ENCODE measurements around the gene TTC22.

Gene TTC22

DNA sequence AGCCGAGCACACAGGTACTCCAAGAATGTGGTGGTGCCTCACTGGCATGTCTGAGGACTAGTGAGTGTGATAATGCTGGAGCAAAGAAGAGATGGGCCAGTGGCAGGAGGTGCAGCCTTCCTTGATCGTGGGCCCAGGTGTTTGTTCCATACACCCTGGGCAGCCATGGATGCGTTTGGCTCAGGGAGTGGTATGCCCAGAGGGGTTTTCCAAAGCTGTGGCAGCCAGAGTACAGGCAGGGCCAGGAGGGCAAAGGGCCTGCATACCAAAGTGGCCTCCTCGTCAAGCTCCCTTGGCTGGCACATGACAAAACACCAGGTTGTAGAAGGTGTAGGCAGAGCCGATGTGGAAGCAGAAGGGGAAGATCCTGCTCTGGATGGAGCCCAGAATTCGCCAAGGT, 55.8 kb downstream of the TTC22 start:
- DNase-seq = no peak

DNA sequence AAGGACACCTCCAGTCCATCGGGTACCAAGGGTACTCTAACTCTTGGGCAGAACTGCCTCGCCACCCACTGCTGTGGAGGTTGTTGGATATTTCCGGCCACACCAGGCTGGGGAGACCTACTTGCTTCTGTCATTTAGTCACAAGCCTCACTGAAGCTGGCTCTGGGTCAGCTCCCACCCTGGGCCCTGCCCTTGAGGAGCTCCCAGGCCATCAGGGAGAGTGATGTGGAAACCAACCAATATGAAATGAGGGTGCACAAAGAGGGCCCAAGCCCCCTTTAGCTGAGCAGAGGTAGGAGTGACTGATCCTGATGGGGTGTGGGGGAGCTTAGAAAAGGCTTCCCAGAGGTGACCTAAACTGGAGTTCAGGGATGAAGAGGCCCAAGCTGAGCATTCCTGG, 56.4 kb downstream of the TTC22 start:
- DNase-seq = no peak

DNA sequence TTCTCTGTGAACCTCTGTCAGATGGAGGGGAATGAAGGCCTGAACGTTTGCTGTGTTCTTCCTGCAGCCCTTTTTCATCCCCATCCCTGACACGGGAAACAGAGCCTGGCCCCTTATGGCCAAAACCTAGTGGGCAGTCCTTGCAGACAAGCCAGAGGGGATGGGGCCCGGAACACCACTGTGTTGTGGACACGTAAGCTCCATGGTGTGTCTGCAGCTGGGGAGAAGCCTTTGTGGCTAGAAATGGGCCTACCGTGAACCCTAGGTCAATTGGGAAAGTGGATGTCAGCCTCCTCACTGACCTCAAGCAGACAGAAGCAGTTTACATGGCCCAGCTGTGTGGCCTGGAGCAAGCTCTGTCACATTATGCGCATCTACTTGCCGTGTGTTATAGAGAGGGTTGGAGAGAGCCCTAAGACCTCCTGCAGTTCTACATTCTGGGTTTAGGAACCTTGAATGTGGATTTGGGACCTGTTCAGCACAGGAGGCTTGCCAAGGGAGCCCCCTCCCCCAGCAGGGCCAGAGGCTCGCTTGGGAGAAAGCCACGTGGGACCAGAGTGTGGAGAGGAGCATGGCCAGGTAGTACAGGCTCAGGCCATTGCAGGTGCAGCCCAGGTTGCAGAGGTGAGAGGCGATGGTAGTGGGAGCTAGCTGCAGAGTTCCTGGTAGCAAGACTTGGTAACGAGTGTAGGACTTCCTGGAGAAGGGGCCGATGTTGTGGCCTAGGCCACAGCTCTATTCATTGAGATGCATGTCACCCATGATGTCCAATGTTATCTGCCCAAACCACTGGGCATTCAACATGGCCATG, 57.5 kb downstream of the TTC22 start:
- DNase-seq = no peak

DNA sequence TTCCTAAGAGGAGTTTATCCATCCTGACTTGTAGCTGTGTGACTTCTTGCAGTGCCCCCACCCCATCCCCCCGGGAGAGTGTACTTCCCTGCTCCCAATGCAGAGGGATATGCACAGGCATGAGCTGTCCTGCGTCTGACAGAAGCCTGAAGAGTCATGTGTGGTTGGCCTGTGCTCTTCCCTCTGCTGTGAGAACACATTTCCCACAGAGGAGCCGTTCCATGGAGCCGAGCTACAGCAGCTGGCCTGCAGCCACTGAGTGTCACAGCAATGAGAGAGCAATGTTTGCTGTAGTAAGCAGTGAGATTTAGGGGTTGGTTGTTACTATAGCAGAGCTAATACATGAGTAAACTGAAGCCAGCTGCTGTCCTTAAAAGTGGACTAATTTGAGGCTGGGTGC, 58.8 kb downstream of the TTC22 start:
- no peak for DNase-seq

DNA sequence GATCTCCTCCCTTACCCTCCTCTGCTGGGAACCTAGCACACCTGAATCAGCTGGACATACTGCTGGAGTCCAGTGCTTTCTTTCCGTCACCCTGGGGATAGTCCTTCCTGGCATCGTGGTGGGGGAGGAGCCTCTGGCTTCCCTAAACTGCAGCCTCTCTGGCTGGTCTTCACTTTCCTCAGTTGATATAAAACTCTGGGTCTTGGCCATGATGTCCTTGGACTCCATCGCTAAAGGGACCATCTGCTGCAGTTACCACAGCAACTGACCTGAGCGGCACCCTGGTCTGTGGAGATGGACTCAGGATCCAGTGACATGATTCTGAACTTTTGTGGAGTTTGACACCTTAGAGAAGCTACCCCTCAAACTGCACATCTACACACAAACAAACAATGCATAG, 59.6 kb downstream of the TTC22 start:
- no peak for DNase-seq

DNA sequence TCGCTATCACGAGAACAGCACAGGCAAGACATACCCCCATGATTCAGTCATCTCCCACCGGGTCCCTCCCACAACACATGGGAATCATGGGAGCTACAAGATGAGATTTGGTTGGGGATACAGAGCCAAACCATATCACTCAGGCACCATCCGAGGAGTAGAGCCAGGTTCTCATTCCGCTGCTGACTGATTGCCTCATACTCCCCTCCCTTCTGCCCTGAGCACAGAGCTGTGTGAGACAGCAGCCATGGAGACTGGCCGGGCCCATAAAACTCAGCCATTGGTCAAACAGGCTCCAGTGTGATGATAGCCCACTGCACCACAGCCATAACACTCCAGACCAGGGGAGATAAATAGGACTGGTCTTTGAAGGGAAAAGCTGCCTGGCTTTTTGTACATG, 62.9 kb downstream of the TTC22 start:
- no peak for DNase-seq

DNA sequence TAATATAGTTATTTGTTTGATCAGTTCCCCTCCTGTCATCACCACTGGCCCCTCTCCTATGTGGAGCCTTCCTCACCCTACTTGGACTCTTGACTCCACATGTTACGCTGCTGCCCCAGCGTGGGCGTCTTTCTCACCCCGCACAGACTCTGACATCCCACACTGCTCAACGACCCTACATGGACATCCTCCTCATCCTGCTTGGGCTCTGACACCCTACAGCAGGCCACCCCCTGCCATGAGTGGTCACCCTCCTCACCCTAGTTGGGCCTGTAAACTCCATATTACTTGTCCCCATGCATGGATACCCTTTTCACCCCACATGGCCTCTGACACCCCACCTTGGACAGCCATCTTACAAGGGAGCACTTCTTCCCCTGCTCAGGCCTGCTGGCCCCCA, 64.4 kb downstream of the TTC22 start:
- no peak for DNase-seq

Measured in CD4-positive, alpha-beta T cell treated with Interleukin-1 beta for 1 hour (primary cell).